ENCODE results near the gene ZNF230.

Gene ZNF230

GRCh38 chr19:44055870-44056269 is 53.1 kb downstream of the ZNF230 start:
- Histone ChIP-seq H3K36me3 (ENCODE audit: insufficient read depth, low read length) (peaks cover 45% of the 10 kb centered on the region), H2AFZ (ENCODE audit: low read depth, low read length) (no peak overlapping the region)

GRCh38 chr19:44059229-44059628 is 56.5 kb downstream of the ZNF230 start:
- Histone ChIP-seq H3K36me3 (ENCODE audit: insufficient read depth, low read length) (peaks cover 73% of the 10 kb centered on the region), H3K4me3 (ENCODE audit: low read length) (no peak overlapping the region), H3K4me1 (ENCODE audit: insufficient read depth, low read length) (no peaks in the 10 kb centered on the region), H3K27me3 (ENCODE audit: insufficient read depth, low read length) (no peaks in the 10 kb centered on the region), H3K9me3 (ENCODE audit: low read length) (peaks cover 14% of the 10 kb centered on the region), H2AFZ (ENCODE audit: low read depth, low read length) (no peak overlapping the region)

More at GRCh38 chr19:44055870-44056269, 53.1 kb downstream of the ZNF230 start:
- H3K27me3 ChIP-seq (ENCODE audit: insufficient read depth, low read length): no peaks in the 10 kb centered on the region
- H3K4me3 ChIP-seq (ENCODE audit: low read length): no peak overlapping the region
- peaks cover 12% of the 10 kb centered on the region for H3K9me3 ChIP-seq (ENCODE audit: low read length)
- H3K4me1 ChIP-seq (ENCODE audit: insufficient read depth, low read length): peaks cover 9% of the 10 kb centered on the region

DNA sequence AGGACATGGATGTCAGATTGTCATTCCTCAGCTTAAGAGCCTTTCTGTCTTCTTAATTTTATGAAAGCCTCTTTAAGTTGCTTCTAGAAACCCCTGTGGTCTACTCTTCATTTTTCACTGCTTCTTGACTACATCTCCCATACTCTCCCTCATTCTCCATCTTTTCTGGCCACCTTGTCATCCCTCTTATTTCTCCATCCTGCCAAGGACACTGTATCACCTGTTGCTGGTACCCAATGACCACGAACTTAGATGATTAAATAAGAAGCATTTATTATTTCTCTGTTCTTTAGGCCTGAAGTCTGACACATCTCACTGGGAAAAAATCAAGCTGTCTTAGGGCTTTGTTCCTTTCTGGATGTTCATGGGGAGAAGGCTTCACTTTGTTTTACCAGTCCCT is 58.3 kb downstream of the ZNF230 start:
- no peak overlapping the region for H3K4me3 ChIP-seq (ENCODE audit: low read length)
- H3K36me3 ChIP-seq (ENCODE audit: insufficient read depth, low read length): peaks cover 70% of the 10 kb centered on the region

More for the DNA sequence above, 58.3 kb downstream of the ZNF230 start:
- peaks cover 18% of the 10 kb centered on the region for H3K9me3 ChIP-seq (ENCODE audit: low read length)
- no peaks in the 10 kb centered on the region for H3K4me1 ChIP-seq (ENCODE audit: insufficient read depth, low read length)
- no peak overlapping the region for H2AFZ ChIP-seq (ENCODE audit: low read depth, low read length)
- H3K27me3 ChIP-seq (ENCODE audit: insufficient read depth, low read length): no peaks in the 10 kb centered on the region
